ENCODE measurements around the gene FHAD1.
A peak's percentile ranks its signal among the peaks of the same experiment; 100 is the strongest.

FHAD1 gene

GRCh38 chr1:15345705-15346345 lies 98.8 kb downstream of the FHAD1 start:
- peak; percentile 21 to 22 for DNase-seq (ENCODE audit: low read depth in 2 of 2)

- no peak for DNase-seq (ENCODE audit: low read depth in 2 of 2)
Measured at GRCh38 chr1:15346346-15347030, 99.5 kb downstream of the FHAD1 start.

GRCh38 chr1:15347182-15347581 lies 100.2 kb downstream of the FHAD1 start:
- DNase-seq (ENCODE audit: low read depth in 2 of 2): no peak

- no peak for DNase-seq (ENCODE audit: low read depth in 2 of 2)
Measured at GRCh38 chr1:15348648-15349047, 101.6 kb downstream of the FHAD1 start.

GRCh38 chr1:15349133-15349532 lies 102.1 kb downstream of the FHAD1 start:
- no peak for DNase-seq (ENCODE audit: low read depth in 2 of 2)

GRCh38 chr1:15350151-15350550 lies 103.1 kb downstream of the FHAD1 start:
- DNase-seq (ENCODE audit: low read depth in 2 of 2): no peak

- DNase-seq (ENCODE audit: low read depth in 2 of 2): no peak
Measured at GRCh38 chr1:15350551-15351200, 103.7 kb downstream of the FHAD1 start.

- no peak for DNase-seq (ENCODE audit: low read depth in 2 of 2)
Measured at GRCh38 chr1:15351310-15351709, 104.3 kb downstream of the FHAD1 start.

- peak; percentile 16 to 18 for DNase-seq (ENCODE audit: low read depth in 2 of 2)
Measured at GRCh38 chr1:15352128-15352957, 105.3 kb downstream of the FHAD1 start.

- no peak for DNase-seq (ENCODE audit: low read depth in 2 of 2)
Measured at GRCh38 chr1:15353839-15354579, 107.0 kb downstream of the FHAD1 start.

- no peak for DNase-seq (ENCODE audit: low read depth in 2 of 2)
Measured at GRCh38 chr1:15354580-15354965, 107.5 kb downstream of the FHAD1 start.

- no peak for DNase-seq (ENCODE audit: low read depth in 2 of 2)
Measured at GRCh38 chr1:15355968-15356625, 109.1 kb downstream of the FHAD1 start.

- DNase-seq (ENCODE audit: low read depth in 2 of 2): no peak
Measured at GRCh38 chr1:15357612-15358207, 110.7 kb downstream of the FHAD1 start.

- DNase-seq (ENCODE audit: low read depth in 2 of 2): no peak
Measured at GRCh38 chr1:15358565-15359133, 111.6 kb downstream of the FHAD1 start.

- DNase-seq (ENCODE audit: low read depth in 2 of 2): no peak
Measured at GRCh38 chr1:15360700-15361099, 113.7 kb downstream of the FHAD1 start.

- DNase-seq (ENCODE audit: low read depth in 2 of 2): no peak
Measured at GRCh38 chr1:15362096-15362736, 115.2 kb downstream of the FHAD1 start.

- DNase-seq (ENCODE audit: low read depth in 2 of 2): no peak
Measured at GRCh38 chr1:15362737-15363128, 115.7 kb downstream of the FHAD1 start.

- DNase-seq (ENCODE audit: low read depth in 2 of 2): no peak
Measured at GRCh38 chr1:15364740-15365139, 117.7 kb downstream of the FHAD1 start.

GRCh38 chr1:15368888-15369287 lies 121.9 kb downstream of the FHAD1 start:
- DNase-seq (ENCODE audit: low read depth in 2 of 2): no peak

- no peak for DNase-seq (ENCODE audit: low read depth in 2 of 2)
Measured at GRCh38 chr1:15370268-15370667, 123.2 kb downstream of the FHAD1 start.
